HCT116 (cell line): ENCODE results near the gene RPS27. TPM values are rescaled to one million over a fixed set of nuclear protein-coding genes. Genes with fewer than 3 reads are reported as not detected.
A peak's percentile ranks its signal among the peaks of the same experiment; 100 is the strongest.

Source experiments
- ATAC-seq: fragments of 200-7000 bp; cut with Tn5 transposase; 2 replicates; pipeline ENCODE4 v1.9.1; 2020; ENCODE audit warnings: mild to moderate bottlenecking, moderate library complexity
- BruUV-seq: library from RNA; stranded (reverse); fragments of 400-500 nt; replicated peaks from 2 replicates; lab custom pipeline; 2021; lab: Mats Ljungman, UMichigan
- CTCF ChIA-PET: fragments of 300-600 bp; sonication (Branson Sonifier 250); formaldehyde crosslinking; loops from one replicate; lab custom pipeline; 2021; ENCODE audit warnings: antibody characterized with exemption; lab: Charles Lee
- POLR2A ChIA-PET: fragments of 300-600, 350-600 bp; sonication (Branson Sonifier 250); formaldehyde crosslinking; loops from one replicate; lab custom pipeline; 2021; ENCODE audit warnings: antibody characterized with exemption; lab: Charles Lee
- RAD21 ChIA-PET, 2 experiments: fragments of 300-600 bp; sonication (Branson Sonifier 250); formaldehyde crosslinking; loops; one replicate each; lab custom pipeline; 2023; ENCODE audit warnings: low total read pairs in 2 of 2; ENCODE audit not compliant: uncharacterized antibody in 2 of 2, unreplicated experiment in 2 of 2, low non-redundant PET in 1 of 2; lab: Charles Lee
- DNase-seq: peaks from one replicate; pipeline ENCODE4 v3.0.0-alpha.2; 2010; ENCODE audit warnings: low read depth, low spot score
- H2AFZ ChIP-seq: fragments of 200-600 bp; shearing (Covaris generic), sonication (generic); 2 replicates; pipeline ENCODE4 v1.6.1; 2017; ENCODE audit warnings: low read depth, mixed run types, mixed read lengths, antibody characterized with exemption, low read length; ENCODE audit not compliant: poor library complexity, severe bottlenecking
- H3K27ac ChIP-seq: 2 replicates; pipeline ENCODE4 v1.5.1; 2012; ENCODE audit warnings: low read depth, low read length
- H3K27me3 ChIP-seq: fragments of 200-600 bp; sonication (generic); 2 replicates; pipeline ENCODE4 v1.6.1; 2016; ENCODE audit warnings: mixed run types, low read length, mixed read lengths; ENCODE audit not compliant: insufficient read depth
- H3K36me3 ChIP-seq, 2 experiments: fragments of 200-500 bp in 1 of 2; fragments of 200-600 bp in 1 of 2; sonication (Bioruptor generic) in 1 of 2; sonication (generic) in 1 of 2; 2 replicates each; pipeline versions ENCODE4 v1.5.1 to v1.6.1; 2014 to 2016; ENCODE audit warnings: low read length in 2 of 2, inconsistent platforms in 1 of 2, mixed read lengths in 1 of 2, mixed run types in 1 of 2; ENCODE audit not compliant: insufficient read depth in 2 of 2, control insufficient read depth in 1 of 2
- H3K4me1 ChIP-seq, 2 experiments: fragments of 200-600 bp in 1 of 2; sonication (generic) in 1 of 2; 2 replicates each; pipeline versions ENCODE4 v1.5.1 to v1.6.1; 2012 to 2017; ENCODE audit warnings: low read length in 2 of 2, inconsistent platforms in 1 of 2, mild to moderate bottlenecking in 1 of 2, mixed read lengths in 1 of 2, mixed run types in 1 of 2, moderate library complexity in 1 of 2; ENCODE audit not compliant: insufficient read depth in 2 of 2, control insufficient read depth in 1 of 2
- H3K4me2 ChIP-seq: fragments of 200-600 bp; sonication (generic); 2 replicates; pipeline ENCODE4 v1.6.1; 2017; ENCODE audit warnings: mixed run types, low read length, mixed read lengths
- H3K4me3 ChIP-seq, 2 experiments: fragments of 200-600 bp in 1 of 2; sonication (generic) in 1 of 2; replicated peaks in 1 of 2; 2 replicates each; pipeline ENCODE4 v1.5.1; 2011 to 2016; ENCODE audit warnings: low read length in 2 of 2, control low read depth in 1 of 2, low read depth in 1 of 2, mild to moderate bottlenecking in 1 of 2, mixed read lengths in 1 of 2, mixed run types in 1 of 2
- H3K79me2 ChIP-seq: fragments of 200-600 bp; sonication (generic); 2 replicates; pipeline ENCODE4 v1.6.1; 2017; ENCODE audit warnings: mild to moderate bottlenecking, mixed run types, low read length, moderate library complexity, mixed read lengths; ENCODE audit not compliant: insufficient read depth
- H3K9ac ChIP-seq: fragments of 200-600 bp; sonication (generic); 2 replicates; pipeline ENCODE4 v1.6.1; 2016; ENCODE audit warnings: low read length, mixed read lengths
- H3K9me2 ChIP-seq: fragments of 200-600 bp; sonication (generic), shearing (Covaris generic); 2 replicates; pipeline ENCODE4 v1.6.1; 2017; ENCODE audit warnings: mixed run types, mild to moderate bottlenecking, moderate library complexity; ENCODE audit not compliant: insufficient read depth
- H3K9me3 ChIP-seq, 2 experiments: fragments of 200-500 bp in 1 of 2; fragments of 200-600 bp in 1 of 2; sonication (Bioruptor generic) in 1 of 2; sonication (generic) in 1 of 2; 2 replicates each; pipeline ENCODE4 v1.6.1; 2014 to 2017; ENCODE audit warnings: low read length in 2 of 2, mixed read lengths in 2 of 2, inconsistent platforms in 1 of 2, low read depth in 1 of 2, mild to moderate bottlenecking in 1 of 2, mixed run types in 1 of 2, moderate library complexity in 1 of 2; ENCODE audit not compliant: control insufficient read depth in 1 of 2, insufficient read depth in 1 of 2
- H4K20me1 ChIP-seq: fragments of 200-600 bp; sonication (generic), shearing (Covaris generic); 2 replicates; pipeline ENCODE4 v1.6.1; 2017; ENCODE audit warnings: mixed run types, mild to moderate bottlenecking, moderate library complexity; ENCODE audit not compliant: insufficient read depth
- ELF1 ChIP-seq: IDR thresholded peaks from 2 replicates; pipeline ENCODE4 v1.6.1; 2012; ENCODE audit warnings: low read depth, borderline replicate concordance
- EZH2 ChIP-seq: fragments of 200-600 bp; sonication (generic); IDR thresholded peaks from 2 replicates; pipeline ENCODE4 v1.6.1; 2017; ENCODE audit warnings: antibody characterized with exemption, mixed run types
- JUND ChIP-seq: IDR thresholded peaks from 2 replicates; pipeline ENCODE4 v1.6.1; 2012
- MAX ChIP-seq: IDR thresholded peaks from 2 replicates; pipeline ENCODE4 v1.6.1; 2012
- POLR2AphosphoS5 ChIP-seq: IDR thresholded peaks from 2 replicates; pipeline ENCODE4 v1.6.1; 2011; ENCODE audit warnings: mild to moderate bottlenecking, low read depth, low read length, moderate library complexity
- SP1 ChIP-seq: IDR thresholded peaks from 2 replicates; pipeline ENCODE4 v1.6.1; 2012; ENCODE audit warnings: low read depth
- TCF7L2 ChIP-seq: IDR thresholded peaks from 2 replicates; pipeline ENCODE4 v1.7.0; 2011; ENCODE audit warnings: borderline replicate concordance, inconsistent platforms; ENCODE audit not compliant: insufficient read depth, insufficient read length; ENCODE audit errors: extremely low read depth
- ZBTB33 ChIP-seq: IDR thresholded peaks from 2 replicates; pipeline ENCODE4 v1.6.1; 2011; ENCODE audit warnings: mild to moderate bottlenecking, low read length, moderate library complexity; ENCODE audit not compliant: insufficient replicate concordance; ENCODE audit errors: extremely low read depth
- ZFX ChIP-seq: fragments of 450-650 bp; IDR thresholded peaks from 2 replicates; pipeline ENCODE4 v1.6.1; 2017
- ZNF274 ChIP-seq: fragments of 200-500 bp; sonication (Bioruptor generic); IDR thresholded peaks from 2 replicates; pipeline ENCODE4 v1.6.1; 2014; ENCODE audit warnings: mild to moderate bottlenecking, low read depth, low read length, inconsistent platforms
- intact Hi-C: fragments of 100-400 bp; cut with micrococcal nuclease; formaldehyde crosslinking; loops from 2 replicates; pipeline ENCODE4 v1.10.0; 2022
- total RNA-seq: library from RNA; stranded (reverse); gene quantifications from one replicate; pipeline ENCODE4 v1.2.1, GENCODE V29; 2021; ENCODE audit not compliant: unreplicated experiment

RPS27 gene
- total RNA-seq, 1 experiment from 2014 or later, result 1,905 TPM

- Histone ChIP-seq H3K9ac (no peak overlapping the region), H3K9me3 (no peaks in the 10 kb centered on the region), H3K4me1 (peaks cover 18 to 39% of the 10 kb centered on the region in 2 experiments), H2AFZ (no peak overlapping the region), H3K4me2 (peak overlapping the region; percentile 97; the same call in 1 of the 2 replicates), H3K36me3 (peaks cover under 1 to 5% of the 10 kb centered on the region in 2 experiments; a peak in 2 of 4 replicates), H3K27me3 (no peaks in the 10 kb centered on the region), H3K9me2 (no peaks in the 10 kb centered on the region), H3K79me2 (peaks cover 8% of the 10 kb centered on the region; the same call in 1 of the 2 replicates), H3K4me3 (no peak overlapping the region), H3K27ac (no peak overlapping the region; the same call in 1 of the 2 replicates), H4K20me1 (no peaks in the 10 kb centered on the region)
- no peak for TF ChIP-seq ZFX
- TF ChIP-seq EZH2, result no peak
- ChIA-PET POLR2A (interaction anchor here (2.1 kb wide), 1 partner anchor 18 kb away, joined by 10 read pairs; the partner anchor contains the start of gene RAB13), RAD21 (no interaction called here), CTCF (interaction anchor here (1.1 kb wide), 1 partner anchor 9 kb away, joined by 3 read pairs; the partner anchor contains the start of gene JTB)
- ATAC-seq (no peak), DNase-seq (no peak)
- intact Hi-C loops, result loop anchor here (5.0 kb wide), 1 partner anchor 172 kb away; no protein-coding TSS in a partner anchor
- BruUV-seq, result no TSS peak
Observed at GRCh38 chr1:153968972-153969371, 21.6 kb upstream of the RPS27 start.

GRCh38 chr1:153970346-153970745 is 20.2 kb upstream of the RPS27 start:
- ATAC-seq (no peak), DNase-seq (no peak)
- H3K9me3 ChIP-seq, result no peaks in the 10 kb centered on the region
- RAD21 ChIA-PET, result no interaction called here
- peaks cover 11 to 27% of the 10 kb centered on the region in 2 experiments for H3K4me1 ChIP-seq
- H3K9me2 ChIP-seq, result no peaks in the 10 kb centered on the region
- H3K27ac ChIP-seq, result no peak overlapping the region
- no peaks in the 10 kb centered on the region for H3K27me3 ChIP-seq
- CTCF ChIA-PET, result no interaction called here
- H4K20me1 ChIP-seq, result no peaks in the 10 kb centered on the region
- BruUV-seq, result no TSS peak
- no peak overlapping the region for H2AFZ ChIP-seq
- intact Hi-C loops, result no loop called here
- no peak for TF ChIP-seq SP1
- TF ChIP-seq POLR2AphosphoS5, result no peak
- no peak for TF ChIP-seq ZBTB33
- TF ChIP-seq JUND, result no peak
- no peak for TF ChIP-seq MAX
- TF ChIP-seq ZNF274, result no peak
- no peak for TF ChIP-seq TCF7L2
- no peak for TF ChIP-seq ELF1
- H3K36me3 ChIP-seq, result peaks cover 7 to 17% of the 10 kb centered on the region in 2 experiments; a peak in 2 of 4 replicates
- H3K79me2 ChIP-seq, result peaks cover 8% of the 10 kb centered on the region; the same call in 1 of the 2 replicates
- POLR2A ChIA-PET, result no interaction called here
- H3K4me3 ChIP-seq, result no peak overlapping the region
- no peak overlapping the region for H3K4me2 ChIP-seq
- no peak overlapping the region for H3K9ac ChIP-seq
